BLaER1 treated with 17β-estradiol and CSF1 and Interleukin-3, amounts not matched to agents 10 nM and 100 nM (cell line): Measurements from ENCODE around the gene UQCC3.

Experiments used
- H3K27ac ChIP-seq, 11 experiments: shearing (Covaris generic); formaldehyde crosslinking; 2 replicates each; pipeline ENCODE4 v1.8.1; 2022
- H3K27me3 ChIP-seq, 11 experiments: shearing (Covaris generic); formaldehyde crosslinking; 2 replicates each; pipeline ENCODE4 v1.8.1; 2022
- H3K36me3 ChIP-seq, 11 experiments: shearing (Covaris generic); formaldehyde crosslinking; 2 replicates each; pipeline ENCODE4 v1.8.1; 2022
- H3K4me1 ChIP-seq, 10 experiments: shearing (Covaris generic); formaldehyde crosslinking; 2 replicates each; pipeline ENCODE4 v1.8.1; 2022
- H3K4me2 ChIP-seq, 11 experiments: shearing (Covaris generic); formaldehyde crosslinking; 2 replicates each; pipeline ENCODE4 v1.8.1; 2022
- H3K4me3 ChIP-seq, 10 experiments: shearing (Covaris generic); formaldehyde crosslinking; 2 replicates each; pipeline ENCODE4 v1.8.1; 2022
- H3K9ac ChIP-seq, 11 experiments: shearing (Covaris generic); formaldehyde crosslinking; 2 replicates each; pipeline ENCODE4 v1.8.1; 2022
- H3K9me3 ChIP-seq, 11 experiments: shearing (Covaris generic); formaldehyde crosslinking; replicated peaks in 1 of 11; 2 replicates each; pipeline ENCODE4 v1.8.1; 2022
- H4K20me1 ChIP-seq, 11 experiments: shearing (Covaris generic); formaldehyde crosslinking; 2 replicates each; pipeline ENCODE4 v1.8.1; 2022
- Cebpa-rat ChIP-seq, 11 experiments: shearing (Covaris generic); IDR thresholded peaks; 2 replicates each; pipeline ENCODE4 v1.8.1; 2022

The UQCC3 gene

GRCh38 chr11:62716816-62717215, 45.3 kb downstream of the UQCC3 start:
- no peak overlapping the region; a peak in 1 of 22 replicates for H3K27ac ChIP-seq
- H4K20me1 ChIP-seq, result peaks cover 2 to 23% (median 6%) of the 10 kb centered on the region in 11 experiments; a peak in 11 of 22 replicates
- peaks cover 0 to 4% (median 0%) of the 10 kb centered on the region in 10 experiments; a peak in 3 of 20 replicates for H3K4me1 ChIP-seq
- H3K4me2 ChIP-seq, result no peak overlapping the region
- peak overlapping the region in 6 of 11 experiments; percentile 3 to 28 (median 10); a peak in 3 of 22 replicates for H3K9ac ChIP-seq
- no peaks in the 10 kb centered on the region for H3K9me3 ChIP-seq
- TF ChIP-seq Cebpa-rat (IDR thresholded peaks at IDR 0.05), result no peak
- peaks cover 96 to 100% (median 97%) of the 10 kb centered on the region in 11 experiments for H3K36me3 ChIP-seq
- no peak overlapping the region for H3K4me3 ChIP-seq
- H3K27me3 ChIP-seq, result no peaks in the 10 kb centered on the region

DNA sequence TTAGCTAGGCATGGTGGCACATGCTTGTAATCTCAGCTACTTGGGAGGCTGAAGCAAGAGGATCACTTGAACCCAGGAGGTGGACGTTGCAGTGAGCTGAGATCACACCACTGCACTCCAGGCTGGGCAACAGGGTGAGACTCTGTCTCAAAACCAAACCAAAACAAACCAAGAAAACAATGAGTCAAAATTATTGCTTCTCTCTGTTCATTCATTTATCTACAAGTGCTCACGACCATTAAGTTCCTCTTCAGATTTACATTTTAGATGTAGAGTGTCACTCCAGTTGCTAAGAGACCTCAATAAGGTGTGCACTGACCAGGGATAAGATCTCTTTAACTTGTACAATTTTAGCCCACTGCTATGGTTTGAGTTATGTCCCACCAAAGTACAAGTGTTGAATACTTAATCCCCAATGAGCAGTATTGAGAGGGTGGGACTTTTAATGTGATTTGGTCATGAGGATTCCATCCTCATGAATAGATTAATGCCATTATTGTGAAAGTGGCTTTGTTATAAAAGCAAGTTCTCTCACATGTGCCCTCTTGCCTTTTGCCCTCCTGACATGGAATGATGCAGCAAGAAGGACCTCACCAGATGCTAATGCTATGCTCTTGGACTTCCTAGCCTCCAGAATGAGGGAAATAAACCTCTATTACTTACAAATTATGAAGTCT, 48.0 kb downstream of the UQCC3 start:
- Histone ChIP-seq H3K27me3 (no peaks in the 10 kb centered on the region), H3K4me2 (no peak overlapping the region), H3K4me1 (peaks cover 6 to 23% (median 12%) of the 10 kb centered on the region in 10 experiments), H3K9me3 (no peaks in the 10 kb centered on the region), H4K20me1 (peaks cover 19 to 49% (median 31%) of the 10 kb centered on the region in 11 experiments; a peak in 21 of 22 replicates), H3K36me3 (peaks cover 98 to 100% (median 98%) of the 10 kb centered on the region in 11 experiments), H3K9ac (peak overlapping the region in 1 of 11 experiments; percentile 3; a peak in 1 of 22 replicates), H3K4me3 (no peak overlapping the region), H3K27ac (no peak overlapping the region)
- TF ChIP-seq Cebpa-rat (IDR thresholded peaks at IDR 0.05), result no peak

DNA sequence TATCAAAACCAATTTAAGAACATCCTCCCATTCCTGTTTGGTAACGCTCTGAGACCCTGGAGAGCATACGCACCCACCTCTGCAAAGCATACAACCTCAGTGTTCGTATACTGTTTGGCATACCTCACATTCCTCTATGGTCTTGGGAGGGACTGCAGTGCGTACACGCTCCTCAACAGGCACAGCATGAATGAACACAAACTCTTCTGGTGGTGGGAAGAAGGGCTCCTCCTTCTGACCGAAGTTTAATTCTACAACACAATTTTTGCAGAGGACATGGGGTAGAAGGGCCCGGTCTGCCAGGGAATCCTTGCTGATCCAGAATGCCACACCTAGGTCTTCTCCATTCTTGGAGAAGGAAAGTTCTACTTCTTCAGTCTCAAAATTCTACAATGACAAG, 50.5 kb downstream of the UQCC3 start:
- no peak overlapping the region for H3K4me2 ChIP-seq
- no peak overlapping the region for H3K4me3 ChIP-seq
- peaks cover 74 to 93% (median 88%) of the 10 kb centered on the region in 11 experiments for H3K36me3 ChIP-seq
- H4K20me1 ChIP-seq, result peaks cover 40 to 71% (median 53%) of the 10 kb centered on the region in 11 experiments
- H3K9ac ChIP-seq, result peak overlapping the region in 2 of 11 experiments; percentile 20 to 30; a peak in 1 of 22 replicates
- H3K27ac ChIP-seq, result no peak overlapping the region
- TF ChIP-seq Cebpa-rat (IDR thresholded peaks at IDR 0.05), result no peak
- H3K9me3 ChIP-seq, result no peaks in the 10 kb centered on the region
- no peaks in the 10 kb centered on the region for H3K27me3 ChIP-seq
- H3K4me1 ChIP-seq, result peaks cover 14 to 30% (median 20%) of the 10 kb centered on the region in 10 experiments
